Duodenal mucosa (tissue), 2 donors: ENCODE results near the gene TNIP1.

Experiments used
- H3K27ac ChIP-seq: one replicate; pipeline ENCODE4 v1.7.0; 2013; ENCODE audit warnings: low read depth, low read length
- H3K27me3 ChIP-seq, 2 donors: one replicate each; pipeline ENCODE4 v1.7.0; 2013; ENCODE audit warnings: low read length in 2 of 2, control low read depth in 1 of 2; ENCODE audit not compliant: insufficient read depth in 2 of 2, control insufficient read depth in 1 of 2
- H3K36me3 ChIP-seq, 2 donors: one replicate each; pipeline ENCODE4 v1.7.0; 2013; ENCODE audit warnings: low read length in 2 of 2, control low read depth in 1 of 2; ENCODE audit not compliant: insufficient read depth in 2 of 2, control insufficient read depth in 1 of 2
- H3K4me1 ChIP-seq, 2 donors: one replicate each; pipeline ENCODE4 v1.7.0; 2013; ENCODE audit warnings: low read length in 2 of 2, control low read depth in 1 of 2; ENCODE audit not compliant: insufficient read depth in 2 of 2, control insufficient read depth in 1 of 2
- H3K4me3 ChIP-seq, 2 donors: one replicate each; pipeline ENCODE4 v1.7.0; 2013; ENCODE audit warnings: low read length in 2 of 2, low read depth in 1 of 2
- H3K9ac ChIP-seq, 2 donors: one replicate each; pipeline ENCODE4 v1.7.0; 2013; ENCODE audit warnings: low read length in 2 of 2, low read depth in 1 of 2
- H3K9me3 ChIP-seq, 2 donors: one replicate each; pipeline ENCODE4 v1.7.0; 2013; ENCODE audit warnings: low read length in 2 of 2, control low read depth in 1 of 2; ENCODE audit not compliant: control insufficient read depth in 1 of 2

TNIP1 gene

DNA sequence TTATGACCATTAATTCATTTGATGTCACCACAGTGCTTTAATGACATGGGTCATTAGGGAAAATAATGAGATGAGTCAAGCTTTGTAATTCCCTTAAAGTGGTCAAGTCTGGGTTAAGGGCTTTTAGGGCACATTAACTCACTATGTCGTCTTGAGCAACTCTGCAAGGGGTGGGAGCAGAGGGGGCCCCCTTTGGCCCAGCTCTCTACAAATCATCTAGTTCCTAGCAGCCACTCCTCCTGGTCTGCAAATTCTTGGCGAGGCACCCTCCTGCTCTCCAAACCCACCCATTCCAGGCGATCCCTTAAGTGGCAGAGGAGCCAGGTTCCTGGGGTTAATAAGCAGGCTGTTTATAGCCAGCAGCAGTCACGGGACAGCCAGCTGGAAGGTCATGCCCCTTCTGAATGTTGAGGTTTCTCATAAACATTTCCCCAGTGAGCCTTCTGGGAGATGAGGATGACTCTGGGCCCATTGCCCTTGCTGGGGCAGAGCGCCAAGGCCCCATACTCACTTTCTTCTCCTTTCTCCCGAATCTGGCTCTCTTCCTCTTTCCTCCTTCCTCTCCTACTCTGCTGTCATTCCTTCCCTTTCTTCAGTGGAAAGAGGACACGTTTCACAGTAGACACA, 74.8 kb downstream of the TNIP1 start:
- Histone ChIP-seq H3K9me3 (no peaks in the 10 kb centered on the region), H3K4me1 (peaks cover 9 to 11% of the 10 kb centered on the region in 2 donors), H3K9ac (no peak overlapping the region), H3K27ac (peak overlapping the region; percentile 53), H3K36me3 (no peaks in the 10 kb centered on the region), H3K4me3 (no peak overlapping the region), H3K27me3 (no peaks in the 10 kb centered on the region)

DNA sequence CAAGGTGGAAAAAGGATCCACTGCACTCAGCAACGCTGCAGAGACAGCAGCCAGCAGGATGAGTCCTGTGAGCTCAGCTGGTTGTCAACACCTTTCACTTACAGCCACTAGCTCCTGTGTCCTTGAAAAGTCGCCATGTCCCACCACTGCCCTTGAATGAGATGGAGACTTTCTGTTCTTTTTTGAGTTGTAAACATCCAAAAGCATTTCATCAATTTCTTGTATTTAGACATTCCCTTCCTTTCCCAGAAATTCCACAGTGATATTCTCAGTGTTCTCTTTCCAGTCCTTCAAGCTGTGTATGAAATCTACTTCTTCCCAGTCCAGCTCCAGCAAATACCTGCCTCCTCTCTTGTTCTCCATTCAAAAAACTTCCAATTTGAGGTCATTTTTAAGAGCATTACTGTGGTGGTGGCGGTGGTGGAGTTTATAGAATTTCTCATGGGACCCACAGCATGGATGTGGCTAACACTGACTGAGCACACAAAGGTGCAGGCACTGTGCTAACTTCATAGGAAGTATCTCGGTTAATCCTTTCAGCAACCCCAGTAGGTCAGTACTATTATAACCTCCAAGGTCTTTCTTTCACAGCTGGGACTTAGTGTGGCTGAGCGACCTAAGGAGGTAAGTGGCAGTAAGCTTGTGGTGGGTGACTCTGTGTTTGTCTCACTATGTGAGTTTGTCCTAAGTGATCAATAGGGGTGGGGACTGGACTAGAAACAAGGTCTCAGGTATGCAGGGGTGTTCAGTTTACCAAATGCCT, 75.5 kb downstream of the TNIP1 start:
- Histone ChIP-seq H3K27me3 (no peaks in the 10 kb centered on the region), H3K4me1 (peaks cover 9 to 11% of the 10 kb centered on the region in 2 donors), H3K9me3 (no peaks in the 10 kb centered on the region), H3K36me3 (no peaks in the 10 kb centered on the region), H3K9ac (no peak overlapping the region), H3K4me3 (no peak overlapping the region), H3K27ac (peak overlapping the region; percentile 53)

DNA sequence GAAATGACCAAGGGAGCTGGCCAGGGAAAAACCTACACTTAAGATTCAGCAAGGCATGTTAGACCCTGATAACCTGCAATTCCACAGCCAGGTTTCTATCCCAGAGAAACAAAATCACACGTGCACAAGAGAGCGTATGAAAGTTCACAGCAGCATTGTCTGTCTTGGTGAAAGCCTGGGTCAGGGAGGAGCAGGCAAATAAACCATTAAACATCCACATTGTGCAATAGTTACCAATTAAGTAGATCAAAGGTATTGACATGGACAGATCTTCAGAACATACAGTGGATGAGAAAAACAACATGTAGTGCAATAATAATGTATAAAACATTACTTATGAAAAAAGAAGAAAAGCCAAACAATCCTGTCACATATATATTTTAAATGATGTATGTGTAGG, 76.3 kb downstream of the TNIP1 start:
- Histone ChIP-seq H3K4me3 (no peak overlapping the region), H3K9me3 (no peaks in the 10 kb centered on the region), H3K27ac (no peak overlapping the region), H3K36me3 (no peaks in the 10 kb centered on the region), H3K9ac (no peak overlapping the region), H3K27me3 (no peaks in the 10 kb centered on the region), H3K4me1 (peaks cover 9 to 11% of the 10 kb centered on the region in 2 donors)

DNA sequence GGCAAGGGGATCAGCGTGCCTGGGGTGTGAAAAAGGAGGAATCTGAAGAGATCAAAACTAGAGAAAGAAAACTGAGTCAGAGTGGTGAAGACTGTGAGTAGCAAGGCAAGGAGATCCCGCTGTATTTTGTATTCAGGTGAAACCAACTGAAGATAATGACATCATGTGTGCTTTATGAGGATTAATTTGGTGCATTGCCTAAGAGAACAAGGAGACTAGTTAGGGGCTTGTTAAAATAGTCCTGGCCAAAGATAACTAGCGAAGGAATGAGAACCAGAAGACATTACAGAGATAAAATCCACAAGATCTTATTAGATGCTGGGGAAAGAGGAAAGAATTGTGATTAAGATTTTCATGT, 77.4 kb downstream of the TNIP1 start:
- no peak overlapping the region for H3K4me3 ChIP-seq
- no peaks in the 10 kb centered on the region for H3K27me3 ChIP-seq
- no peaks in the 10 kb centered on the region for H3K36me3 ChIP-seq
- H3K27ac ChIP-seq, result no peak overlapping the region
- peaks cover 9 to 11% of the 10 kb centered on the region in 2 donors for H3K4me1 ChIP-seq
- H3K9ac ChIP-seq, result no peak overlapping the region
- no peaks in the 10 kb centered on the region for H3K9me3 ChIP-seq

DNA sequence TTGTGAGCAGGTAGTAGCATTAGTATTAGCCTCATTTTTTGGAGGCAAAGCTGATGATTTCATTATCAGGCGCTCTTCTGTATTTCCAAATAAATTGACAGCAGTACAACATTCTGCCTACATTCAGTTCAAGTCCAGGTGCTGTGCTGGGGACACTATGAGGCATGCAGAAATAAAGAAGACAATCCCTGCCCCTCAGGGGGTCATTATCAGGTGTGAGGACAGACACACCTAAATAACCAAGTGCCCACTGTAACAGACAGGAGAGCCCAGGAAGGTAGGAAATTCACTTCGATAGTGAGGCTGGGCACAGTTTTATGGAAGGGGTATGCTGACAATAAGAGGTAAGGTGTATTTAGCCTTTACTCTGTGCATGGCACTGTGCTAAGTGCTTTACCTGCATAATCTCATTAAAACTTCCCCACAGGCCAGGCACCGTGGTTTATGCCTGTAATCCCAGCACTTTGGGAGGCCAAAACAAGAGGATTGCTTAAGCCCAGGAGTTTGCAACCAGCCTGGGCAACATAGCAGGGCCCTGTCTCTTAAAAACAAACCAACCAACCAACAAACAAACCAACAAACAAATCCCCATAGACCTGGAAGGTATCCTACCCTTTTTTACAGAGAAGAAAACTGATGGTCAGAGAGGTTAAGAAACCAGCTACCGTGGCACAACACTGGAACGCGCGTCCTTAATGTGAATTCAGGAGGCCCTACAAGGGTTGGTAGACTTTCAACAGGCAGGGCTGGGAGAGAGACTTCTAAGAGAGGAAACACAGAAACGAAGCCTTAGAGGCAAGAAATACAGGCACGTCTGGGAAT, 77.9 kb downstream of the TNIP1 start:
- Histone ChIP-seq H3K4me1 (peaks cover 9 to 11% of the 10 kb centered on the region in 2 donors), H3K9ac (no peak overlapping the region), H3K27me3 (no peaks in the 10 kb centered on the region), H3K27ac (no peak overlapping the region), H3K36me3 (no peaks in the 10 kb centered on the region), H3K9me3 (no peaks in the 10 kb centered on the region), H3K4me3 (no peak overlapping the region)

DNA sequence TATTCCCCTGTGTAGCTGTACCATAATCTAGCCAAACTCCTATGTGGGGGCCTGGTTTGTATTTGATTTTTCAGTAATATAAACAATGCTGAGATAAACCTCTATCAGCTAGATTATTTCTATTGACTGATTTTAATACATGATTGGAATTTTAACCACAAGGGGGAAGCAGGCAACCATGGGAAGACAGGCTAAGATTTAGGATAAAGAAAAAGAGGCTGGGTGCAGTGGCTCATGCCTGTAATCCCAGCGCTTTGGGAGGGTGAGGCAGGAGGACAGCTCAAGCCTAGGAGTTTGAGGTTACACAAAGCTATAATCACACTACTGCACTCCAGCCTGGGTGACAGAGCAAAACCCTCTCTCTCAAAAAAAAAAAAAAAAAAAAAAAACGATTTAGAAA, 78.6 kb downstream of the TNIP1 start:
- Histone ChIP-seq H3K36me3 (no peaks in the 10 kb centered on the region), H3K4me1 (peaks cover 9 to 11% of the 10 kb centered on the region in 2 donors), H3K27me3 (no peaks in the 10 kb centered on the region), H3K9ac (no peak overlapping the region), H3K27ac (no peak overlapping the region), H3K4me3 (no peak overlapping the region), H3K9me3 (no peaks in the 10 kb centered on the region)

DNA sequence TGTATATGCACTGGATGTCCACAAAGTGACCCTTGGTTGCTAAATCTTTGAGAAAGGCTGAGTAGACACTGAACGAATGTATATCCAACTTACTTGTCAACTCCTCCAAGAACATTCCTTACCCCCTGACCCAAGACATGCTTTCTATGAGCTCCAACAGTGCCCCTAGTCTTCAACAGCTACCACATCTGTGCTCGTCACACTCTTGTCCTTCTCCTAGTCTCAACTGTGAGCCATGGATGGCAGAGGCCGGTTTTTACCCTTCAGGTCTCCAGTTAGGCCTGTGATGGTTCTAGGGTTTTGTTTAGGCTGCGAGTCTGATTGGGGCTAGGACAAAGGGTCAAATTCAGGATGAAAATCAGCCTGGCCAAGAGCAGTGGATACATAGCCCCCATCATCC, 79.4 kb downstream of the TNIP1 start:
- no peaks in the 10 kb centered on the region for H3K27me3 ChIP-seq
- H3K9me3 ChIP-seq, result no peaks in the 10 kb centered on the region
- H3K9ac ChIP-seq, result no peak overlapping the region
- no peaks in the 10 kb centered on the region for H3K36me3 ChIP-seq
- no peak overlapping the region for H3K4me3 ChIP-seq
- H3K27ac ChIP-seq, result no peak overlapping the region
- H3K4me1 ChIP-seq, result peaks cover 3% of the 10 kb centered on the region in 2 donors

DNA sequence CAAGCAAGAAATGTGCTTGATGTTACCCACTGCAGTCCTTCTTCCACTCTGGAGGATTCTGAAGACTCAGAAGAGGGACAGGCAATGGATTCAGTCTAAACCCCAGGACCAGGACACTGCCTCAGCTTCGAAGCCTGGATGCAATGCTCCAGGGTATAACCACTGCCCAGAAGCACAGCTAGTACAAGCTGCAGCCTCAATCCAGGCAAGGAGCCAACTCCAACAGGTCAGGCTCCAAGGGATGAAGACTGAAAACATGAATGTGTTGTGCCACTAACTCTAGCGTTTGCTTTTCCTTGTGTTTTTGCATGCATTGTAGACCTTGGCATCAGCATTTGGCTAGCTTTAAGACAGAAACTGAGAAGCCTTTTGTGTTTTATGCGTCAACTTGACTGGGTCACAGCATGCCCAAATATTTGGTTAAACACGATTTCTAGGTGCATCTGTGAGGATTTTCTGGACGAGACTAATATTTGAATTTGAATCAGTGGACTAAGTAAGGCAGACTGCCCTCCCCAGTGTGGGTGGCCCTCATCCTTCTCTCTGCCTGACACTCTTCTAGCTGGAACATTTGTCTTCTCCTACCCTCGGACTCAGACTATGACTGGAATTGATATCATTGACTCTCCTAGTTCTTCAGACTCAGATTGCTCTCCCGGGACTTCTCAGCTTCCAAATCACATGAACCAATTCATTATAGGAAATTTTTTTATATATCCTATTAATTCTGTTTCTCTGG, 81.0 kb downstream of the TNIP1 start:
- no peak overlapping the region for H3K4me3 ChIP-seq
- no peaks in the 10 kb centered on the region for H3K4me1 ChIP-seq
- H3K27me3 ChIP-seq, result no peaks in the 10 kb centered on the region
- H3K36me3 ChIP-seq, result no peaks in the 10 kb centered on the region
- no peaks in the 10 kb centered on the region for H3K9me3 ChIP-seq
- H3K9ac ChIP-seq, result no peak overlapping the region
- H3K27ac ChIP-seq, result no peak overlapping the region

DNA sequence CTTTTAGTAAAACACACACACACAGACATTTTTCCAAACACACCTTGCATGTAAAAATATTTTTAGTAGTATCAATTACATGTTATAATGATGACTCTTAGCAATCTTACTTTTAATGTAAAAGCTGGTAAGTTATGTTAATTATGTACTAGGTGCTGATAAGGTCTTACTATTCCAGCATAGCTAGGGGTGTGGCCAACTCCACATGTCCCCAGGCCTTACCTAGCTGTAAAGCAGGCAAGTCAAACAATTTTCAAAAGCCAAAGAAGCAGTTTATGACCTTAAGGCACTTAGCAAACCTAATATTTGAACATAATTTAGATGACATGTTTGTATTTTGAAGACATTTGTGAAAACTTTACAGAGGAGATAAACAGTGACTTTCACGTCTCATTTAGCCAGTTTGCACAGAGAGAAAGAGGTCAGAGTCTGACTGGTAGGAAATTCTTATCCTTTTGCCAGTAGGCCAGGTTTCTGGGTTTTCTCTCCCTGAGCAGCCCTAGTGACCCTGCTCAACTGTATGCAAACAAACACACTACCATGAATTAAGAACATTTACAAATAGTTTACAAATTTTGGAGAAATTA, 86.9 kb downstream of the TNIP1 start:
- Histone ChIP-seq H3K27ac (no peak overlapping the region), H3K27me3 (no peaks in the 10 kb centered on the region), H3K36me3 (no peaks in the 10 kb centered on the region), H3K4me1 (no peaks in the 10 kb centered on the region), H3K4me3 (no peak overlapping the region), H3K9me3 (no peaks in the 10 kb centered on the region), H3K9ac (no peak overlapping the region)
